Thyroid gland (tissue), 4 donors: ENCODE results near the gene GREB1.

Experiments
- POLR2A ChIP-seq, 2 donors: fragments of 450-650 bp; IDR thresholded peaks; one replicate each; pipeline ENCODE4 v1.6.1; 2017; ENCODE audit warnings: antibody characterized with exemption in 2 of 2, mild to moderate bottlenecking in 2 of 2, moderate library complexity in 1 of 2
- TF ChIP-seq, protein P1 (sequence below), 6 experiments: fragments of 200-600 bp in 3 of 6; fragments of 450-650 bp in 3 of 6; sonication (generic) in 3 of 6; IDR thresholded peaks; one replicate each; pipeline ENCODE4 v1.5.1; 2016 to 2019; ENCODE audit warnings: antibody characterized with exemption in 6 of 6, mild to moderate bottlenecking in 2 of 6, inconsistent platforms in 1 of 6, moderate library complexity in 1 of 6

DNA sequence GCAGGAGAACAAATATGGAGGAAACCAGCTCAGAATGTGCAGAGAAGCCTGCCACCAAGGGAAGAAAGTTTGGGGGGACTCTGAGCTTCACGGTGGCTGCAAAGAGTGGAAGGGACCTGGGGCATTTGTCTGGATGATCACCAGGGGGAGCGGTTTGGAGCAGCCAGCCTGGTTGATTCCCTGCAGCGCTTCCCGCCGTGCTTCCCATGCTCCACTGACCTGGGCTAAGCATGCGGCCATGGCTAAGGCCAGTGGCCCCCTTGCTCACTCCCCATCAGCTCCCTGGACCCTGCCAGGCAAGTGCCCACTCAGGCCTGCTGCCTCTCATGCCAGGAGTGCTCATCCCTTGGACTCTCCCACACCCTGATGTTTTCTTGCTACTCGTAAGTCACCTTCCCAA, 109.1 kb downstream of the GREB1 start:
- TF ChIP-seq, protein P1, sequence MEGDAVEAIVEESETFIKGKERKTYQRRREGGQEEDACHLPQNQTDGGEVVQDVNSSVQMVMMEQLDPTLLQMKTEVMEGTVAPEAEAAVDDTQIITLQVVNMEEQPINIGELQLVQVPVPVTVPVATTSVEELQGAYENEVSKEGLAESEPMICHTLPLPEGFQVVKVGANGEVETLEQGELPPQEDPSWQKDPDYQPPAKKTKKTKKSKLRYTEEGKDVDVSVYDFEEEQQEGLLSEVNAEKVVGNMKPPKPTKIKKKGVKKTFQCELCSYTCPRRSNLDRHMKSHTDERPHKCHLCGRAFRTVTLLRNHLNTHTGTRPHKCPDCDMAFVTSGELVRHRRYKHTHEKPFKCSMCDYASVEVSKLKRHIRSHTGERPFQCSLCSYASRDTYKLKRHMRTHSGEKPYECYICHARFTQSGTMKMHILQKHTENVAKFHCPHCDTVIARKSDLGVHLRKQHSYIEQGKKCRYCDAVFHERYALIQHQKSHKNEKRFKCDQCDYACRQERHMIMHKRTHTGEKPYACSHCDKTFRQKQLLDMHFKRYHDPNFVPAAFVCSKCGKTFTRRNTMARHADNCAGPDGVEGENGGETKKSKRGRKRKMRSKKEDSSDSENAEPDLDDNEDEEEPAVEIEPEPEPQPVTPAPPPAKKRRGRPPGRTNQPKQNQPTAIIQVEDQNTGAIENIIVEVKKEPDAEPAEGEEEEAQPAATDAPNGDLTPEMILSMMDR (IDR thresholded peaks at IDR 0.05) = no peak
- TF ChIP-seq POLR2A (IDR thresholded peaks at IDR 0.05) = no peak
